ELR (cell line): Measurements from ENCODE around the gene SLC39A11.
A peak's percentile ranks its signal among the peaks of the same experiment; 100 is the strongest.
"Not testable (repeated sequence)": the region's sequence is repeated elsewhere in the genome, so short reads cannot be mapped to it uniquely, and the experiment has no call there.

ENCODE experiments used
- DNase-seq: peaks from one replicate; pipeline ENCODE4 v3.0.0-alpha.2; 2015; ENCODE audit warnings: low read depth

The SLC39A11 gene

DNA sequence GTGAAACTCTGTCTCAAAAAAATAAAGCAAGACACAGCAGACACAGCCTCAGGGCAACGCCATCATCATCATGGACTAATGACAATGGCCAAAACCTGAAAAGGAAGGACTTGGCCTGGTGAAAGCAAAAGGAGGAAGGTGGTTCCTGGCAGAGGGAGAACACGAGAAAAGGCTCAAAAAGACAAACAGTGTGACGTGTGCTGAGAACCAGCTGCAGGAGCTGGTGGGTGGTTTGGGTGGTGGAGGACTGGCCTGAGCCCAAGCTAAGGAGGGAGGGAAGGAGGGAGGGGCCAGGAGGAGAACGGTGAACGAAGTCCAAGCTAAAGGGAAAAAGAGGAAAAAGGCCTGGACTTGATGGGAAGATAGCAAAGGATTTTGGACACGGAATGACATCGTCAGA, 85.1 kb downstream of the SLC39A11 start:
- DNase-seq, result no peak

DNA sequence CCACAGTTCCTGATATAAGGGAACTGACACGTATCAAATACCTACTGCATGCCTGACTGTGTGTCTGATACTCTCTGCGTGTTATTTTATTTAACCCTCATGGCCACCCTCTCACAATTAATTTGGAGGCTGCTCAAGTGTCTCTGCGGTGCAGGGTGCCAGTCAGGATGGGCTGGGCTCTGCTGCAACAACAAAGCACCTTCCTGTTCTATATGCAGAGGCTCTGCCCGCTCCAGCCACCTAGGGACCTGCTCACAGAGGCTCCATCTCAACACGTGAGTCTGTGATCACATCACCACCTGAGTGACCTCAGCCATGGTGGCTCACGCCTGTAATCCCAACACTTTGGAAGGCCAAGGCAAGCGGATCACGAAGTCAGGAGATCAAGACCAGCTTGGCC, 87.1 kb downstream of the SLC39A11 start:
- no peak for DNase-seq

DNA sequence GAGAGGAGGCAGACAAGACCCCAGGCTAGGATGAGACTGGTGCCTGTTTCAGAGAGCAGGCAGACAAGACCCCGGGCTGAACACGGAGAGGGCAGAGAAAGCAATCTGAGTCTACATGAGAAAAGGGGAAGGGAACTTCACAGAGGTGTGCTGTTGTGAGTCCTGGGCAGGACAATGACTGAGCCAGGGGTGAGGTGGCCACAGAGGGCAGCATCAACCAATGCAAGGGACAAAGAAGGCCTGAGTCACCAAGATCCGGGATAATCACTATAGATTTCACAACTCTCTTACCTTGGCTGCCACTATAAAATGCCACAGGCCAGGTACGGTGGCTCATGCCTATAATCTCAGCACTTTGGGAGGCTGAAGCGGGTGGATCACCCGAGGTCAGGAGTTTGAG, 89.0 kb downstream of the SLC39A11 start:
- peak; percentile 36 for DNase-seq

DNA sequence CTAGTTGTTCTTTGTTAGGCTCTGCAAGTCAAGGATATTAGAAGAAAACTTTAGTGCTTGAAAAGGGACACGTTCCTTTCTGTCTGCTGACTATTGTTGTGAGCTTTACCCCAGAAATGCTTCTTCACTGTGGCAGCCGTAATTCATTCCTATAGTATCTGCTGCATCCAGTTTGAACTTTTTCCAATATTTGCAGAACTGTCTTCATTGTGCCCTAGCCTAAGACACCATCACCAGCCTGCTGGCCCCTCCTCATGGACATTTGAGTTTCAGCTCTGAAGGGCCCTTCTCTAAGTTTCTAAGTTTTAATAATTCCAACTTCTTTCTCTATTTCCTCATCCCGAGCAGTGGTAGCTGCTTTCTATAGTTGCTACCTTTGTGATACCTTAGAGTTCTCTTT, 91.7 kb downstream of the SLC39A11 start:
- DNase-seq, result no peak

DNA sequence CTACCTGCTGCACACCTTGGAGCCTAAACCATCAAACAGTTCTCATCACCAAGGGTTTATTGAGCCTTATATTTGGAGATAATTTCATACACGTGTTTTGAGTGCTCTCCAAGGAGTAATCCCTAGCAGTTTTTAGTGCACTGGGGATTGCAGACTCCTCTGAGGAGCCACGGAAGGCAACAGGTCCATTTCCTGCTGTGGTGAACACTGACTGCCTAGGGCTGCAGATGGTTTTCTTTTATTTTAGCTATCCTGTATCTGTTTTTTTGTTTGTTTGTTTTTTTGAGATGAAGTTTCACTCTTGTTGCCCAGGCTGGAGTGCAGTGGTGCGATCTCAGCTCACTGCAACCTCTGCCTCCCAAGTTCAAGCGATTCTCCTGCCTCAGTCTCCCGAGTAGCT, 93.0 kb downstream of the SLC39A11 start:
- DNase-seq, result not testable (repeated sequence)

DNA sequence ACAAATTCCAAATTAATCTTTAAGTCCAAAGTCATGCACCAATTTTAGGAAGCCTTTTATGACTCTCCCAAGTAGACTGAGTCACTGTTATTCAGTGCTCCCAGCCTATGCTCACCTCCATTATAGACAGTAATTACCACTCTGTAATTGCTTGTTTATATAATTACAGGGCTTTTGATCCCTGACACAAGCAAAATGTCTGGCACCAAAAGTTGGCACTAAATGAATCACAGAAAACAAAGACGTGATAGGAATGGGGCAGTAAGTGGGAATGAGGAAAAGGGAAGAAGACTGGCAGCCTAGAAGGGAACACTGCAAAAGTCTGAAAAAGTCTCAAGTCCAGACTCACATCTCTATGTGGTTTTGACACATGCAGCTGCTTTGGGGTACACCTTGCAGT, 94.1 kb downstream of the SLC39A11 start:
- no peak for DNase-seq

DNA sequence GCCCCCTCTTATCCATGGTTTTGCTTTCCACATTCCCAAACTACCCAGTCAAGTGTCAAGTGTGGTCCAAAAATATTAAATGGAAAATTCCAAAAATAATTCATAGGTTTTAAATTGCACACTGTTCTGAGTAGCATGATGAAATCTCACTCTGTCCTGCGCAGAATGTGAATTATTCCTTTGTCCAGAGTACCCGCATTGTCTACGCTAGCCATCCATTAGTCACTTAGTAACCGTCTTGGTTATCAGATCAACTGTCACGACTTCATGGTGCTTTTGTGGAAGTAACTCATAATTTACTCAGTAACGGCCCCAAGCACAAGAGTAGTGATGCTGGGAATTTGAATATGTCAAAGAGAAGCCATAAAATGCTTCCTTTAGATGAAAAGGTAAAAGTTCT, 94.9 kb downstream of the SLC39A11 start:
- DNase-seq, result peak; percentile 71

DNA sequence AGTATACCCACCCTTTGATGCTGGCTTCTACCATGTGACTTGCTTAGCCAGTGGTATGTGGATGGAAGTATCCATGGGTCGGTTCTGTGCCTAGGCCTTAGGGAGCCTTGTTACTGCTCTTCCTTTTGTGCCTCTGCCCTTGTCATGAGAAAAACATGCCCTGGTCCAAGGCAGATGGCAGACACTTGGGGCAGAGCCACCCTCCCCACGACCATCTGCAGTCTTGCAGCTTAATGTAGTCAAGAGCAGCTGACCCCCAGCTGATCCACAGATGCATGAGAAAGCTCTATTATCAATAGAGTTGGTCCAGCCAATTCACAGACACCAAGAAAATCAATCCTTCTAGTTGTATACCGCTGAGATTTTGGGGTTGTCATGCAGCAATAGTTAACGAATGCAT, 95.7 kb downstream of the SLC39A11 start:
- DNase-seq, result no peak

DNA sequence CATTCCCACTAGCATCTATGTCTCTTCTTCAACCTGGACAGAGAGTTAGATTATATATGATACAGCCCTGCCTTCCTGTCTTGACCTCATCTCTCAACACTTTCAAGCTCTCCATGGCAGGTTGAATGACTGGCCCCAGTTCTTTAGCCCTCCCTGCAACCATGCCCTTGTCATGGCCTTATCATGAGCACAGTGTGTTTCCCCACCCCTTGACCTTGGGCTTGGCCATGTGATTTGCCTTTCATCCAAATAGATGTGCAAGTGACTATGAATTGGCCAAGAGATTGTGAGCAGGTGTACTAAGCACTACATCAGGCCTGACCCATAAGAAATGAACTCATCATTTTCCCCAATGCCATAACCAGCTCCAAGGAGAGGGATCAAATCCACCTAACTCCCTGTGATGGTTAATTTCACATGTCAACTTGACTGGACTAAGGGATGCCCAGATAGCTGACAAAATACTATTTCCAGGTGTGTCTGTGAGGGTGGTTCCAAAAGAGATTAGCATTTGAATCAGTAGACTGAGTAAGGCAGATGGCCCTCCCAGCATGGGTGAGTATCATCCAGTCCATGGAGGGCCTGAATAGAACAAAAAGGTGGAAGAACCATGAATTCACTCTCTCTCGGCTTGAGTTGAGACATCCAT, 97.4 kb downstream of the SLC39A11 start:
- no peak for DNase-seq

DNA sequence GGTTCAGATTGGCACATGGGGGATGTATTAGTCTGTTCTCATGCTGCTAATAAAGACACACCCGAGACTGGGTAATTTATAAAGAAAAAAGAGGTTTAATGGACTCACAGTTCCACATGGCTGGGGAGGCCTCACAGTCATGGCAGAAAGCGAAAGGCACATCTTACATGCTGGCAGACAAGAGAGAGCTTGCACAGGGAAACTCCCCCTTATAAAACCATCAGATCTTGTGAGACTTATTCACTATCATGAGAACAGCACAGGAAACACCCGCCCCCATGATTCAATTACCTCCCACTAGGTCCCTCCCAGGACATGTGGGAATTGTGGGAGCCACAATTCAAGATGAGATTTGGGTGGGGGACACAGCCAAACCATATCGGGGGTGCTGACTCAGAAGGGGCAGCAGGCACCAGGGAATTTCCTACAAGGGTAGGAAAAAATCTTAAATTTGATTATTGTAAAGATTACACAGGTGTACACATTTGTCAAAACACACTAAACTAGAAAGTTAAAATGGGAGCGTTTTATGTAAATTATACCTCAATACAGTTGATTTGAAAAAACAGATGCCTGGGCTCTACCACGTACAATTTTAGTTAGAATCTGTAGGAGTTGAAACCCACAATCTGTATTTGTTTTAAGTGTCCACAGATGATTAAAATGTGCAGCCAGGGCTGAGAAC, 99.6 kb downstream of the SLC39A11 start:
- DNase-seq, result peak; percentile 23

DNA sequence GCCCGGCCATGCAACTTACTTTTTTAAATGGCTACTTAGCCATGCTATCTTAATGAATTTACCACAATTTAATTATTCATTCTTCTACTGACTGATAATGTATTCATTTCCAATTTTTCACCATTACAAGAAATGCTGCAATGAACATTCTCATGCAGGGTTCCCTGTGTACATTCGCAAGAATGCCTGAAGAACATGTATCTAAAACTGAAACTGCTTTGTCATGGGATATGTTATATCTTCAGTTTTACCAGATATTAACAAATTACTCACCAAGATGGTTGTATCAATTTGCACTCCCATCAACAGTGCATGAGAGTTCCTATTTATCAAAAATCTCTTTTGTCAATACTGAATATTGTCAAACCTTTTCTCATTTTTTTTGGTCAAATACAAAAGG, 100.8 kb downstream of the SLC39A11 start:
- no peak for DNase-seq

DNA sequence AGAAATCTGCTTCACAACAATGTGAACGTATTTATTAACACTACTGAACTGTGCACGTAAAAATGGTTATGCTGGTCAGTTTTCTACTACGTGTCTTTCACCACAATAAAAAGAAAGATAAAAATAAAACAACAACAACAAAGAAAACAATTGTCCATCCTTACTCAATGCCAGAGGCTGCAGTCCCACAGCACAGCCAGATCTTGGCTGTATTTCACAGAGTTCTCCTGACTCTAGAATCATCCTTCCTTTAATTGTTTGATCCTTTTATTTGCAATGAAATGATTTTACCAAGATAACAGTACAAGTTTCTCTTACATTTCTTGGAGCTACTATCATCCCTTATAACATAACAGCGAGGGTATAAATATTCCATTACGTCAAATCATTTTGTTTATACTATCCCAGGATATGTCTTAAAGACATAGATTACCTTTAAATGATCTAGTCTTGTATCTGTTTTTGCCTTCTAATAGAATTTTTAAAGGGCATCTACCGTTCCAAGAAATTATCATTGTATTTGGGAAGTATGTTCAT, 103.3 kb downstream of the SLC39A11 start:
- DNase-seq, result no peak

DNA sequence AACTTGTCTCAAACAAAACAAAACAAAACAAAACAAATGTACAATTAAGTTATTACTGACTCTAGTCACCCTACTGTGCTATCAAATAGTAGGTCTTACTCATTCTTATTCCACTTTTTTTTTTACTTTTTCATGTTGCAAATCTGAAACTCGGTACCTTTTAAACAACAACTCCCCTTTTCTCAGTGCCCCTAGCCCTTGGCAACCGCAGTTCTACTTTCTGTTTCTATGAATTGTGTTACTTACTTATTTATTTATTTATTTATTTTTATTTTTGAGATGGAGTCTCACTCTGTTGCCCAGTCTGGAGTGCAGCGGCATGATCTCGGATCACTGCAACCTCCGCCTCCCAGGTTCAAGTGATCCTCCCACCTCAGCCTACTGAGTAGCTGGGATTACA, 104.0 kb downstream of the SLC39A11 start:
- DNase-seq, result no peak

DNA sequence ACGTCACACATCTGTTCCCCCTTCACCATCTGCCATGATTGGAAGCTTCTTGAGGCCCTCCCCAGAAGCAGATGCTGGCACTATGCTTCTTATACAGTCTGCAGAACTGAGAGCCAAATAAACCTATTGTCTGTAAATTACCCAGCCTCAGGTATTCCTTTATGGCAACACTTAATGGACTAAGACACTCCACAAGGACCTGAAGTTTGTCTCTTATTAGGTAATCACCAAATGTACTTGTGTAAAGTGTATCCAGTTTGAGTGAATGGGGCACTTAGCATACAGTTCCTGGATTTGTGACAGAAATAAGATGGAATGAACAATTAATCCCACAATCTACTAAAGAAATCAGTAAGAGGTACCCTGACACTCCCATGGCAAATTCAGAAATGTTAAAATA, 105.3 kb downstream of the SLC39A11 start:
- no peak for DNase-seq

DNA sequence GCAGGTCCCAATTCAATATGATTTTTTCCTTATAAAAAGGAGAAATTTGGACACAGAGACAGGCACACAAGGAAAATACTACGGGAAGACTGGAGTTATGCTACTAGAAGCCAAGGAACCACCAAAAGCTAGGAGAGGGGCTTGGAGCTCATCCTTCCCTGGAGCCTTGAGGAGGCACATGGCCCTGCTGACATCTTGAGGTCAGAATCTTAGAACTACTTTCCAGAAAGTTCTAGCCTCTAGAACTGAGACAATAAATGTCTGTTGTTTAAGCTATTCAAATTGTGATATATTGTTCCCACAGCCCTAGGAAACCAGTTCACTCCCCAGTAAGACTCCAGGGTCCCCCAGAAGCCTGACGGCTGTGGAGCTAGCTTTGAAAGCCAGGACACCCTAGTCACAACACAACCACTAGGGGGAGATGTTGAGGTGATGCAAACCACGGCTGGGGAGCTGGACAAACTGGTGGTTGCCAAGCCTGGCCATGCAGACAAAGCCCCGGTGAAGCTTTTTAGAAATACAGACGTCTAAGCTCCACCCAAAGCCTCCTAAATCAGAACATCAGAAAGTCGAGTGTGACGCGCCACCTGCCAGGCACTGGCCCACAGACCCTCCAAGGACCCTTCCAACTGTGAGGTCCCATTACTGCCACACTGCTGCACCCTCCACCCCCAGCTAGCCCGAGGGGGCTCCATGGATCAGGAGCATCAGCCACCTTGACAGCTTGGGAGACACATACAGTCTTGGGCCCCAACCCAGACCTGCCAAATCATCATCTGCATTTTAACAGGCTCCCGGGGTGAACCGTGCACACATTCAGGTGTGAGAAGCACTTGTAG, 106.4 kb downstream of the SLC39A11 start:
- peak; percentile 85 for DNase-seq

DNA sequence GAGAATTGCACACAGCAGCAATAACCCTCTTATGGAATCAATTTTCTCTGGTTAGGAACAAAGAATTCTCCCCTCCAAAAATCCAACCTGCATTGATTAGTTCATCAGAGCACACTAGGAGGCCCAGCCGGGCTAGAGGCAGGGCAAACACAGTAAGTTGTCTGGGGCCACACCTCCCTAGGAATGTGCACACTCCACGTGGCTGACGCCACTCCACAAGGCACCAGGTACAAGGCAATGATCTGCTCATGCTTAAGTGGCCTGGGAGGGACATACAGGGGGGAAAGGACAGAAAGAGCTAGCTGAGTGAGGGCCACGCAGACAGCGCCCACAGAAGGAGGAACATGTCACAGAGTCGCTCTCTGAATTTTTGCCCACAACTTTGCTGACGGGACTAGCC, 107.6 kb downstream of the SLC39A11 start:
- peak; percentile 62 for DNase-seq

DNA sequence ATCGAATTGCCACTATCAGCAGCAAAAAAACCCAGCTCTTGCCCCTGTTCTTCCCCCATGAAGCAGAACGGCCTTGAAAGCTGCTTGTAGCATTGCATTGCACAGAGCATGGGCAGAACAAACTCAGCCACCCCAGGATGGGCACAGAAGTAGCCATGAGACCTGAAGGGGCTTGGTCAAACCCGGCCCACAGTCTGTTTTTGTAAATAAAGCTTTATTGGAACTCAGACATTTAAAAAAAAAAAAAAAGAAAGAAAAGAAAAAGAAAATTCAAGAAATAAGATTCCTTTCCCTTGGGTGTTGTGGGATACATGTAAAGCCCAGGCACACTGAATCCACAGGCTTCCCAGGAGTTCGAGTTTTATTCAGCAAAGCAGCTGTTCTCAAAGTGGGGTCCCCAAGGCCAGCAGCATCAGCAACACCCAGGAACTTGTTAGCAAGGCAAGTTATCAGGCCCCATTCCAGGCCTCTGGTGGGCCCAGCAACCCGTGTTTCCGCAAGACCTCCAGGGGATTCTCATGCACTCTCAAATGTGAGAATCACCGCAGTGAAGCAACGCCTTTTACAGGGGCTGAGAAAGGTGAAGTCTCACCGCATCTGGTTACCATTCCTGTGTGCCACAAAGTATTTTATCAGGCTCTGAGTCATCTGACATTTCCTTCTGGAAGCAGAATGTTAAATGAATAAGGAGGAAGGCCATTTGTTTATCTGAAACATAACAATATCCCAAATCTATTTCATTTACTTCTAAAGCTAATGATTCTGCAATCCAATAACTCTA, 108.2 kb downstream of the SLC39A11 start:
- DNase-seq, result peak; percentile 96

DNA sequence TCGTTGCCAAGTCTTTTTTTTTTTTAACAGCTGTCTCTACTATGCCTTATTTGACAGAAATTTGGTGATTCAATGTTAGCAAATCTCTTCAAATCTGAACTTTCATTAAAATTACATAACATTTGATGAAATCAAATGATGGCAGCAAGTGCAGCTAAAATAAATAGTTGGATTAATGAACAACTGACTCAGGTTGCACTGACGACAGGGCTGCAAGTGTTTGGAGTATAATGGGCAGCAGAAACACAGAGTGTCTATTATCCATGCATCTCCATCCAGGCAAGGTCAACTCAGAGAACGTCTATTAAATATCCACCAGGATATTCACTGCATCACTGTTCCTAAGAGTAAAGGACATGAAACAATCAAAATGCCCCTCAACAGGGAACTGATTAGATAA, 109.8 kb downstream of the SLC39A11 start:
- no peak for DNase-seq

DNA sequence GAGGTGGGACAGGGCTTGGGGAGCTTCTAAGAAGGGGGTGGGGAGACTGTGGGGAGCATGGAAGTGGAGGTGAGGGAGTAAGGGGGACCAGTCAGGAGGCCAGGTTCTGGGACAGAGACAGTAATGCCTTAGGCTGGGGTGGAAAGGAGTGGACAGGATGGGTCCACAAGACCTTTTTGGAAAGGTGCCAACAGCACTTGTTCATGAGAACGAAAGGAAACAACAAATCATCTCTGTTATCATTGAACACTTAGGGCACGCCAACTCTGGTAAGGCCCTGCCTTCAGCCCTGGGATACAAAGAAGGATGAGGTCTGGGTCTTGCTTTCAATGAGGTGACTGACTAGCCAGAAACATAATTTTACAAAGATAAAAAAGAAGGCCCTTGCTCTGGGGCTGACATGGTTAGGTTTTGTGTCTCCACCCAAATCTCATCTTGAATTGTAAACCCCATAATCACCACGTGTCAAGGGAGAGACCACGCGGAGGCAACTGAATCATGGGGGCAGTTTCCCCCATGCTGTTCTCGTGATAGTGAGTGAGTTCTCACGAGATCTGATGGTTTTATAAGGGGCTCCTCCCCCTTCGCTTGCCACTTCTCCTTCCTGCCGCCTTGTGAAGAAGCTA, 113.8 kb downstream of the SLC39A11 start:
- no peak for DNase-seq

DNA sequence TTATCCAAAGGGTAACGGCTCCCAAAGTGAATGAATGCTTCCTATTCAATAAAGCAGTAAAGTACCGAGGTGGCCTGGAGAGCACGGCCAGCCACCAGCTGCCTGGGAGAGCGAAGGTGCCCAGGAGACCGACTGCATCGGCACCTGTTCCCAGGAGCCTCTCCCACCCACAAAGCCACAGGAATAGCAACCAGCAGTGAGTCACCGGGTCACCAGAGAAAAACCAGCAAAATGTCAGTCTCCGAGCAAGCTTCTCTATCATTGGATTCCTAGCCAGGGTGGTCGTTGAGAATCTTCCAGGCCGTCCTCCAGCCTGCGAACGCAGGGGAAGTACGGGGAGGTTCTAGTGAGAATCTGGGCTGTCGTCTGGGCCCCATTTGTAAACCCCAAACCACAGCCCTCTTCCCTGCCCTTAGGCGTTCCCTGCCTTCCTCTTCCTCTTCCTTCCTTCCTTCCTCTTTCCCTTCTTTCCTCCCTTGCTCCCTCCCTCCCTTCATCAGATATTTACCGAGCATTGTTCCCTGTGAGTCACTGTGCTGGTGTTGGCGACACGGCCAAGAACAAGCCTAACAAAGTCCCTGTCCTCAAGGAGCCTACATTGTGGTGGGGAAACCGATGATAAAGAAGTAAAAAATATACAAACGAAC, 114.6 kb downstream of the SLC39A11 start:
- DNase-seq, result peak; percentile 74
